ENCODE data around the gene RPP25L. TPM values are rescaled to one million over a fixed set of nuclear protein-coding genes. Genes with fewer than 3 reads are reported as not detected.

RPP25L gene
- total RNA-seq, 2 donors from 2014 or later, result 19.3 to 22.4 TPM

GRCh38 chr9:34651876-34652601 is 40.1 kb upstream of the RPP25L start, which contains the start of gene IL11RA:
Gene IL11RA, plus strand, starts transcription at chr9:34652185. Its CDS starts 3,033 bp downstream, at chr9:34655218.
- peaks cover 20% of the 10 kb centered on the region for H3K36me3 Mint-ChIP-seq (ENCODE audit: low read depth)
- no peaks in the 10 kb centered on the region for H3K9me3 ChIP-seq (ENCODE audit: control insufficient read depth, low read length)
- peaks cover 25% of the 10 kb centered on the region for H3K4me1 ChIP-seq (ENCODE audit: control insufficient read depth, insufficient read depth, low read length)
- peak within 1 kb of the TSS; percentile 86 for H3K4me3 ChIP-seq (ENCODE audit: low read length)
- H3K27ac ChIP-seq (ENCODE audit: low read depth, low read length), result peak within 1 kb of the TSS; percentile 8
- H3K9ac ChIP-seq (ENCODE audit: extremely low read depth, low read length, poor library complexity, severe bottlenecking), result peak within 1 kb of the TSS; percentile 60
- H3K4me1 Mint-ChIP-seq, result peaks cover 51% of the 10 kb centered on the region
- H3K9me3 Mint-ChIP-seq, result no peaks in the 10 kb centered on the region
- peak; percentile 98 for DNase-seq
- H3K27me3 ChIP-seq (ENCODE audit: control insufficient read depth, insufficient read depth, low read length, poor library complexity, severe bottlenecking), result no peaks in the 10 kb centered on the region
- peaks cover 28% of the 10 kb centered on the region for H3K36me3 ChIP-seq (ENCODE audit: control insufficient read depth, insufficient read depth, low read length)
- H3K27me3 Mint-ChIP-seq (ENCODE audit: insufficient read depth), result peaks cover 3% of the 10 kb centered on the region
- peak; percentile 44 for TF ChIP-seq CTCF (conservative IDR thresholded peaks at IDR 0.05)
- peak within 1 kb of the TSS; percentile 89 for H3K27ac Mint-ChIP-seq
- peak within 1 kb of the TSS; percentile 66 for H3K4me3 Mint-ChIP-seq
- WGBS, 2 experiments (ENCODE audit: insufficient coverage in 1 of 2, insufficient read length in 1 of 2), result 11 to 30% methylated on average over 3 to 22 of the region's 24 CpGs

GRCh38 chr9:34651321-34651720 is 39.4 kb upstream of the RPP25L start:
- peak overlapping the region; percentile 66 for H3K4me3 Mint-ChIP-seq
- H3K9me3 Mint-ChIP-seq, result no peaks in the 10 kb centered on the region
- WGBS, 2 experiments (ENCODE audit: insufficient coverage in 1 of 2, insufficient read length in 1 of 2), result 60 to 92% methylated on average over 1 to 4 of the region's 4 CpGs
- no peak overlapping the region for H3K27ac ChIP-seq (ENCODE audit: low read depth, low read length)
- DNase-seq, result no peak
- peak overlapping the region; percentile 60 for H3K9ac ChIP-seq (ENCODE audit: extremely low read depth, low read length, poor library complexity, severe bottlenecking)
- no peak for TF ChIP-seq CTCF (conservative IDR thresholded peaks at IDR 0.05)
- no peaks in the 10 kb centered on the region for H3K9me3 ChIP-seq (ENCODE audit: control insufficient read depth, low read length)
- H3K36me3 ChIP-seq (ENCODE audit: control insufficient read depth, insufficient read depth, low read length), result peaks cover 28% of the 10 kb centered on the region
- peaks cover 20% of the 10 kb centered on the region for H3K36me3 Mint-ChIP-seq (ENCODE audit: low read depth)
- peak overlapping the region; percentile 89 for H3K27ac Mint-ChIP-seq
- peaks cover 3% of the 10 kb centered on the region for H3K27me3 Mint-ChIP-seq (ENCODE audit: insufficient read depth)
- peaks cover 53% of the 10 kb centered on the region for H3K4me1 Mint-ChIP-seq
- H3K4me3 ChIP-seq (ENCODE audit: low read length), result peak overlapping the region; percentile 86
- H3K27me3 ChIP-seq (ENCODE audit: control insufficient read depth, insufficient read depth, low read length, poor library complexity, severe bottlenecking), result no peaks in the 10 kb centered on the region
- peaks cover 25% of the 10 kb centered on the region for H3K4me1 ChIP-seq (ENCODE audit: control insufficient read depth, insufficient read depth, low read length)

GRCh38 chr9:34650816-34651215 is 38.9 kb upstream of the RPP25L start:
- Mint-ChIP-seq H3K9me3 (no peaks in the 10 kb centered on the region), H3K4me3 (peak overlapping the region; percentile 66), H3K36me3 (ENCODE audit: low read depth) (peaks cover 20% of the 10 kb centered on the region), H3K27ac (no peak overlapping the region), H3K27me3 (ENCODE audit: insufficient read depth) (peaks cover 3% of the 10 kb centered on the region), H3K4me1 (peaks cover 58% of the 10 kb centered on the region)
- no peaks in the 10 kb centered on the region for H3K27me3 ChIP-seq (ENCODE audit: control insufficient read depth, insufficient read depth, low read length, poor library complexity, severe bottlenecking)
- DNase-seq, result no peak
- peaks cover 30% of the 10 kb centered on the region for H3K4me1 ChIP-seq (ENCODE audit: control insufficient read depth, insufficient read depth, low read length)
- no peak overlapping the region for H3K4me3 ChIP-seq (ENCODE audit: low read length)
- no peak overlapping the region for H3K27ac ChIP-seq (ENCODE audit: low read depth, low read length)
- peaks cover 28% of the 10 kb centered on the region for H3K36me3 ChIP-seq (ENCODE audit: control insufficient read depth, insufficient read depth, low read length)
- no peak overlapping the region for H3K9ac ChIP-seq (ENCODE audit: extremely low read depth, low read length, poor library complexity, severe bottlenecking)
- TF ChIP-seq CTCF (conservative IDR thresholded peaks at IDR 0.05), result no peak
- H3K9me3 ChIP-seq (ENCODE audit: control insufficient read depth, low read length), result no peaks in the 10 kb centered on the region
- 98 to 100% methylated on average over 3 to 5 of the region's 5 CpGs for WGBS, 2 experiments (ENCODE audit: insufficient coverage in 1 of 2, insufficient read length in 1 of 2)
